GDM1 (cell line): ENCODE data around the gene LRRK1.
"Not testable (repeated sequence)": the region's sequence is repeated elsewhere in the genome, so short reads cannot be mapped to it uniquely, and the experiment has no call there.

Experiments
- DNase-seq: peaks from one replicate; lab custom pipeline; 2025; lab: John Stamatoyannopoulos, UW

Gene LRRK1

GRCh38 chr15:101072235-101072634 is 153.1 kb downstream of the LRRK1 start:
- not testable (repeated sequence) for DNase-seq

GRCh38 chr15:101077806-101078668 is 158.9 kb downstream of the LRRK1 start:
- DNase-seq = not testable (repeated sequence)

GRCh38 chr15:101078669-101079323 is 159.6 kb downstream of the LRRK1 start:
- no peak for DNase-seq

- no peak for DNase-seq
Observed at GRCh38 chr15:101081900-101082299, 162.7 kb downstream of the LRRK1 start.

GRCh38 chr15:101083336-101084045 is 164.3 kb downstream of the LRRK1 start:
- no peak for DNase-seq

- DNase-seq = no peak
Observed at GRCh38 chr15:101084801-101085200, 165.6 kb downstream of the LRRK1 start.

- DNase-seq = no peak
Observed at GRCh38 chr15:101085311-101085700, 166.1 kb downstream of the LRRK1 start.

GRCh38 chr15:101086394-101087171 is 167.4 kb downstream of the LRRK1 start:
- DNase-seq = no peak

- DNase-seq = no peak
Observed at GRCh38 chr15:101087172-101087769, 168.1 kb downstream of the LRRK1 start.

GRCh38 chr15:101088271-101088670 is 169.1 kb downstream of the LRRK1 start:
- peak; percentile 25 for DNase-seq

GRCh38 chr15:101088788-101089578 is 169.8 kb downstream of the LRRK1 start:
- DNase-seq = peak; percentile 41

- DNase-seq = no peak
Observed at GRCh38 chr15:101089579-101090427, 170.6 kb downstream of the LRRK1 start.

GRCh38 chr15:101090428-101090790 is 171.3 kb downstream of the LRRK1 start:
- DNase-seq = peak; percentile 11

- DNase-seq = no peak
Observed at GRCh38 chr15:101091080-101092017, 172.2 kb downstream of the LRRK1 start.

GRCh38 chr15:101092156-101092866 is 173.2 kb downstream of the LRRK1 start:
- no peak for DNase-seq

GRCh38 chr15:101092867-101093202 is 173.7 kb downstream of the LRRK1 start:
- DNase-seq = no peak

GRCh38 chr15:101093958-101094357 is 174.8 kb downstream of the LRRK1 start:
- no peak for DNase-seq

- DNase-seq = not testable (repeated sequence)
Observed at GRCh38 chr15:101095796-101096406, 176.7 kb downstream of the LRRK1 start.
